Ecto neural progenitor cell (in vitro differentiated cells): ENCODE measurements around the gene THBS2.
A peak's percentile ranks its signal among the peaks of the same experiment; 100 is the strongest.

Source experiments
- DNase-seq: peaks from one replicate; pipeline ENCODE4 v3.0.0-alpha.2; 2018; ENCODE audit warnings: low spot score

Gene THBS2

GRCh38 chr6:169249057-169249456 lies 4.6 kb downstream of the THBS2 start:
- no peak for DNase-seq

GRCh38 chr6:169248521-169248971 lies 5.1 kb downstream of the THBS2 start:
- DNase-seq: no peak

- DNase-seq: no peak
Observed at GRCh38 chr6:169247991-169248390, 5.7 kb downstream of the THBS2 start.

DNA sequence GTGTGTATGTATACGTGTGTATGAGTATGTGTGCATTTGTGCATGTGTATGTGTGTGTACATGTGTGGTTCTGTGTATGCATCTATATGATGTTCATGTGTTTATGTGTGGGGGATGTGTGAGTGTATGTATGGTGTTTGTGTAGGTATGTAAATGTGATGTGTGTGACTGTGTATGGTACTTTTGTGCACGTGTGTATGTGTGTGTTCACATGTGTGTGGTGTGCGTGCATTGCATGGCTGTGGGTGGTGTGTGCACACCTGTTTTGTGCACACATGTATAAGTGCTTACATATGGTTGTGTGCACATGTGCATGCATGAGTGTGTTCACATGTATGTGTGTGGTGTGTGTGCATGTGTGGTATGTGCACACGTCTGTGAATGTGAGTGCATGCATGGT lies 6.2 kb downstream of the THBS2 start:
- DNase-seq: no peak

DNA sequence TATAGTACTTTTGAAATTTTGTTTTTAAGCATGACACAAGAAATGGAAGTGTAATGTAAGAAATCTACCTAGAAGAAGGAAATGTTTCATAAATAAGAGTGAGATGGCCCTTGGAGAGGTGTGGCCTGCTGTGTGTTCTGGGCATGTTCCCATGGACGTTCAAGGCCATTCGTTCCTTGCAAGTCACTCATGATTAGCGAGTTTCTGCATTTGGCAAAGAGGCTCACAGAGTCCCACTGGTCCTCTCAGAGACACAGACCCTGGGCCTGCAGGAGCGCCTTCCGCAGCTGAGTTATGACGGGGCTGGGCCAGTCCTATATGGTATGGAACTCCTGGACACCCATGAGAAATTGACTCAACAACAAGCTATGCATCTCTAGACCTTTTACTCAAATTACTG lies 7.2 kb downstream of the THBS2 start:
- no peak for DNase-seq

GRCh38 chr6:169244684-169245383 lies 8.8 kb downstream of the THBS2 start:
- DNase-seq: no peak

DNA sequence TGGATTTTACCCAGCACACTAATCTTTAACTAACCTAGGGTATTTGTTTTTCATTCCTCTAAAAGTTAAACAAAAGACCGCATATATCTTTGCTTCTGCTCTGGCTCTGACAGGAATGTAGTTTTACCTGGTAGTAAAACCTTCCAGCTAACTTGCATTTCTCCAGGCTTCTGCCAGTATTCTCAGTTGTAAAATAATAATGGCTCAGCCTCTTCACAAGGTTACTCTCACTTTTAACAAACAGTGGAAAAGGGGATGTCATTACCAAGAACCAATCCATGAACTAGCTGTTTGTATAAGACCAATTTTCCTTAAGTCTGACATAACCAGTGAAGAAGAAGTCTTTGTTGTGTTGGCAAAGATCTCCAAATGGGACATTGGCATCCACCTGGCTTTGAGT lies 10.0 kb downstream of the THBS2 start:
- DNase-seq: no peak

DNA sequence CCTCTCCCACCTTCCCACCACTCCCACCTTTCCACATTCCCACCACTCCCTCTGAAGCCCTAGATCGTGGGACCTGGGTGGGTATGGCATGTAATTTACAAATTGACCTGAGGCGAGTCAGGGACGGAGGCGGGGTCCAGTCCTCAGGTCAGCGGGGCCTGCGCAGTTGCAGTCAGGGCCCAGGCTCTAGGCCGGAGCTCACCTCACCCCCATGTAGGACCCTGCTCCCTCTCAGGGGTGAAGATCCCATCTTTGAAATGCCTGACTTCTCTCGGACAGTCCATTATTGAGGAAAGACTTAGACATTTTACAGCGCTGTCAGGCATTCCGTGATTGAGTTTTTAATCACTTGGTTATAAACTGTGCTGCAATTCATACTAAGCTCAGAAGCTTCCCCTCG lies 10.5 kb downstream of the THBS2 start:
- no peak for DNase-seq

DNA sequence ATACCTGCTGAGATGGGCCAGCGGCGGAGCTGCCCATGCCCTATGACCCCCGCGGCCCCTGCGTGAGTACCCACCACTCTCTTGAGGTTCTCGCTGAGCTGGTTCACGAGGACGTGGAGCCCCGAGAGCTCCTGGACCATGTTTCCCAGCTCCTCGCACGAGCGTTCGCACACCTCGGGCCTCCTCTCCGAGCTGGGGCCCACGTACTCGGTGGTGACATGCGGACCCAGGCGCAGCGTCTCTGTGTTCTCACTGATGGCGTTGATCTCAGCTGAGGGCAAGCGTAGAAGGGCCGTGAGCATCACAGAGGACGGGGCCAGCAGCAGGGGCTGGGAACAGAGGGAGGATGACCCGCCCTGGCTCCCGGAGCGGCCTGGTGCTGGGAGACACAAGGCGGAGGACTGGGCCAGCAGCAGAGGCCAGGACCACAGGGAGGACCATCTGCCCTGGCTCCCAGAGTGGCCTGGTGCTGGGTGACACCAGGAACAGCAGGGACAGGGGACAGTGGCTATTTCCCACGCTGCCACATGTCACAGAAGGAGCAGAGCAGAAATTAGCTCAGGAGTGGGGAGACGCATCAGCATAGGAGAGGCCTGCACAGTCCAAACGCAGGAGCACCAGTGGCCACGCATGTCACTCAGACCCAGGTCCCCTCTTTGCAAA lies 11.8 kb downstream of the THBS2 start:
- DNase-seq: no peak

DNA sequence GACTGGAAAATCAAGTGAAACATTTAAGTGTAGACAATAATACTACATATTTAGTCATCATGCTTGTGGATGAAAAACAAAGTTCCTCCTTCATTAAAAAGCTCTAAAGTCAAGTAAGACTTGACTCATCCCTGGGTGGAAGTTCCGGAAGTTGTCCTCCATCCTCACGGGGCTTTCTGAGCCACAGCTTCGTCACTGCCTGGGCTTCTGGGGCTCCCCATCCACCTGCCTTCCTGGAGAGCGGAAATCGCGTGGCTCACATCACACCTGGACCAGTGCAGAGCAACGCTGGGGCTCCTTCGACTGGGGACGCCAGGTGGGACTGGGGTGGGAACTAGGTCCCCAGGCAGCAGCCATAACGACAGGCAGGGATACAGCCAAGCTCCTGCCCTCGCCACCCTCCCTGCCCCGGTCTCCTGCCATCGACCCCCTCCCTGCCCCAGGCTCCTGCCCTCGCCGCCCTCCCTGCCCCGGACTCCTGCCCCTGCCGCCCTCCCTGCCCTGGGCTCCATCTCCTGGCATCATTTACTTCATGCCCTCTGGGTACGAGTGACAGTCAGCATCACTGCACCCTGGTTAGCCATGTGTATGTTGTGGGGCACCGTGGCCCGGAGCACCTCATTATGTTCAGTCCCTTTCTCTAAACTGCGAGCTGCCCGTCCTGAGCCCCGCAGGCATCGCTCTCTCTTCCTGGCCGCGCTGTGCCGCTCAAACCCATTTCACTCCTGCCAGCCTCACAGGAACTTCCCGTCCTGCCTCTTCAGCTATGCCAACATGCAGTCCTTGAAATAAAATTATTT lies 12.9 kb downstream of the THBS2 start:
- DNase-seq: no peak

DNA sequence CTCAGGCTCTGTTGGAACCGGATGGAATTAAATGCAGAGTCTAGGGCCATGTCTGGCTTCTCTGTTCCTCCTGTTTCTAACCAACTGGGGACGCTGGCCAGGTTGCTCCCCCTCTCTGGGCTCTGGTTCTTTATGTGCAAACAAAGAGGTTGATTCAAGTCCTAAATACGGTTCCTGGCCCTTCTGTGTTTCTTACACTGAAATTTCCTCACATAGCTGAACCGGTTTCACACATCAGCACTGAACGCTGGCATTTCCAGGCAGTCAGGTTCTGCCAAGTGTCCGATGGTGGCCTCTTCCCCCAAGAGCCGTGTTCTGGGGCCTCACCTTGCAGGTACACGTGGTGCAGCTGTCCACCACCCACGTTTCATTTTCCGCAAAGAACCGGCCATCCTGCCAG lies 13.5 kb downstream of the THBS2 start:
- no peak for DNase-seq

DNA sequence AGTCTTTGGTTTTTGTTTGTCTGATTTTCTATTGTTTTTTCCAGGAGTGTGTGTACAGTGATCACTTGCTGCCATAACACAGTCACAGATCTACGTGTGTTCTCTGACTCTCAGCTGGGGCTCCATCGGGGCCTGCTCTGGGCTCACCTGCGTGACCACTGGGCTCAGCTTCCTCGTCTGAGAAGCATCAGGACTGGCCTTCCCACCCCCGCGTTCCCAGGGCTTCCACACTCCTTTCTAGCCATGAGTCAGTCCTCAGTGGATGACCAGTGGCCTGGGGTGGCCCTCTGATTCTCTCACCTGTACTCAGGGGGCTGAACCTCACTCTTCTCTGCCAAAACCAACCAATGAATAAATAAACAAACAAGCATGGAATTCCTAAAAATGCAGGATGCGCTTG lies 14.5 kb downstream of the THBS2 start:
- no peak for DNase-seq

GRCh38 chr6:169238766-169239165 lies 14.9 kb downstream of the THBS2 start:
- no peak for DNase-seq

DNA sequence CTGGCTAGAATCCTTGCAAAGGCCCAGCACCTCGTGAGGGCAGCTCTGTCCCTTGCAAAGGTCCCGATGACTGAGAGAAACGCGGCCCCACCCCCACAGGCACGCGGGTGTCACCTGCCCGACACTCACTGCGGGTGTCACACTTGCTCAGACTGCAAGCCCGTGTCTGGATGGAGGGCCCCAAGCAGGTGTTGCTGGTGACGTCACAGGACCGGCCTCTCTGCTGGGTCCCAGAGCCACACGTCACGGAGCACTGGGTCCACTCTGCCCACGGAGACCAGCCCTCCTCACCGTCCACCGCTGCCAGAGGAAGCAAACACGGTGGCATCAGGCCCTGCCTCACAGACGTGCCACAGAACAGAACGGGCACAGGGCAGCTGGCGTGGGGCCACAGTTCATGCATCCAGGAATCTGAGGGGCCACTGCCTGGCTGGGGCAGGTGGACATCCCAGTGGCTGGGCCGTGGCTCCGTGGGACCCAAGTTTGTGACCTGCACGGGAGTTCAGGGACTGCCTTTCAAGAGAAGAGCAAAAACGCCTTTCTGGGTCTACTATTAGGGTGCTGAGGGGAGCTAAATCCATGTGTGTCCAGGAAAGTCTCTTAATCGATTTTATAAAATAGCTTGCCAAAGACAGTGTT lies 16.0 kb downstream of the THBS2 start:
- no peak for DNase-seq

DNA sequence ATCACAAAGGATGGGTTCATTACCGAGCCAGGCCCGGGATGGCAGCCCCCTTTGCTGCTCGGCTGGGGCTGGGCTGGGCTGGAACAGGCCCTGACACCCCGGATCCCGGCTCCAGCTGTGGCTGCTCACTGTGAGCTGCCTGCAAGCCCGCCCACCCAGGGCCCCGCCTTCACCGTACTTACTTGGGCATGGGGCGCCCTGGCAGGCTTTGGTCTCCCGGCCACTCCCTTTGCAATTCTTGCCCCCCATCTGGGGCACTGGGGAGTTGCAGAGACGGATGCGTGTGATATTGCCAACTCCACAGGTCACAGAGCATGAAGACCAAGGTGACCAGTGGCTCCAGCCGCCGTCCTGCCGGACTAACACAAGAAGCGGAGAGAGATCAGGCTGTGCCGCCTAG lies 16.7 kb downstream of the THBS2 start:
- no peak for DNase-seq

- no peak for DNase-seq
Observed at GRCh38 chr6:169236545-169236944, 17.1 kb downstream of the THBS2 start.

DNA sequence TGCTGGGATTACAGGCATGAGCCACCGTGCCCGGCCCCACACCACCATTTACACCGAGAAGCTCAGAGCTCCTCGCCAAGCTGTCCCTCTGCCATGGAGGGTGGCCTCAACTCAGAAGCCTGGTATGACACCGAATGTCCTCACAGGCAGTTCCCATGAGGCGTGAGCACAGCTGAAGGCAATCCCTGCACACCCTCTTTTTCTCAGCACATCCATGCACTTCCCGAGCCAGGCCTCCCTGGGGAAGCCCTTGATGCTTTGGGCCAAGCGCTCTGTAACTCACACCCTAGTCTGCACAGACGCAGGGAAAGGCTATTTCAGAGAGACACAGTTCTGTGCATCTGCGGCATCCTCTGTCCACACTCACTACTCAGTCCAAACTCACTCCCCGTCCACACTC lies 18.4 kb downstream of the THBS2 start:
- no peak for DNase-seq

DNA sequence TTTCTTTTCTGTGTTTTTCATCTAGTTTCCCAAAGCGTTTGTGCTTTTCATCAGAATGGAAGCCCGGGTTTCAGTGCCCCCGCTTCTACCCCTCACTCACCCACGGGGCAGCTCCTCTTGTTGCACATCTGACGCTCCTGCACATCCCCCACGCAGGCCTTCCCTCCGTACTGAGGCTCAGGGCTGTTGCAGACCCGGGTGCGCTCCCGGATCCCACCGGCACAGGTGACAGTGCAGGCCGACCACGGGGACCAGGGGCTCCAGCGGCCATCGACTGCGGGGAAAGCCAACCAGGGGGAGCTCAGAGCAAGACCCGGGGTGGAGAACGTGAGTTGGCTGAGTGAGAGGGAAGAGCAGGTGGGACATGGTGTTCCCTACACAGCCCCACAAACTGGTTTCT lies 19.0 kb downstream of the THBS2 start:
- DNase-seq: no peak

GRCh38 chr6:169233832-169234231 lies 19.8 kb downstream of the THBS2 start:
- DNase-seq: no peak

- no peak for DNase-seq
Observed at GRCh38 chr6:169233181-169233580, 20.5 kb downstream of the THBS2 start.

DNA sequence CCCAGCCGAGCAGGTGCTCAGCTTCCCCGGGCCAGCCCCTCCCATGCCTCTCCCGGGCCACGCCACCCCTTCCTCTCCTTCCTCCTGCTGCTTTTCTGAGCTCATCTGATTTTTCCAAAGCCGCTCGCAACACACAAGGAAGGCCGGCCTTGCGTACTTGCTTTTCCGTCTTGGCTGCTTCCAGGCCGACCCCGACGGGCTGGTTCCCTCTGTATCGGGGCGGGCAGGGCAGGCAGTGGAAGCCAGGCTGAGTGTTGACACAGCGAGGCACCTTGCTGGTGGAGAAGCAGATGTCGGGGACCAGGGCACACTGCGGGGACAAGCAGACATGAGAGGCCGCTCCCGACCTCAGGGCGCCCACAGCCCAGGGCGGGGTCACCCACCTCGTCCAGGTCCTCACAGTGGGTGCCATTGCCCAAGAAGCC lies 21.1 kb downstream of the THBS2 start:
- peak; percentile 28 for DNase-seq

DNA sequence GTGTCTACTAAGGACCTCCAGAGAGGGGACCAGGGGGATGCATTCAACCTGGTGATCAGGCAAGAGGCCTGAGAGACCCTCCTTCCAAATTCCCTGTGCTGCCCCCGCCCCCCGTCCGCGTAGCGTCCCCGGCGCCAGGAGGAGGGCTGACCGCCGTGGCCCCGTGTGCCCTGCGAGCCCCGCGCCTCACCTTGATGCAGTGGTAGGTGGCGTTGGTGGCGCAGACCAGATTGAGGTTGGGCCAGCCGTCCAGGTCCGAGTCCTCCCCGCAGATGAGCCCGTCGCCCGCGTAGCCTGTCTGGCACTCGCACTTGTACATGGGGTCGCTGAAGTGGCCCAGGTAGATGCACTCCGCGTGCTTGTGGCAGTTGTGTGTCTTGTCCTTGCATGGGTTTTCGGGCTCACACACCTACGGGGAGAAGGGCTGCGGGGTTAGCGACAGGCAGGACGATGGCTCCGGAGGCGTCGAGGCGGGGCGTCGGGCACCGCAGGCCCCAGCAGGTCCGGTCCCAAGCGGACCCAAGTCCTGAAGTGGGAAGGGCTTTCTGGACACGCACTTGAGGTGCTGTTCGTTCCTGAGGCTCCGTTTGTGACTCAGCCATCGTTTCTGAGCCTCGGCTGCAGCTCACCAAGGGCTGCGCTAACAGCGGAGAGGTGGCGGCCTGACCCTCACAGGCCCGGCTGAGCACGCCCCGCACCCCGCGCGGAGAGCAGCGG lies 21.7 kb downstream of the THBS2 start:
- DNase-seq: peak; percentile 19
